ENCODE measurements around the gene PTGES3.

Gene PTGES3

DNA sequence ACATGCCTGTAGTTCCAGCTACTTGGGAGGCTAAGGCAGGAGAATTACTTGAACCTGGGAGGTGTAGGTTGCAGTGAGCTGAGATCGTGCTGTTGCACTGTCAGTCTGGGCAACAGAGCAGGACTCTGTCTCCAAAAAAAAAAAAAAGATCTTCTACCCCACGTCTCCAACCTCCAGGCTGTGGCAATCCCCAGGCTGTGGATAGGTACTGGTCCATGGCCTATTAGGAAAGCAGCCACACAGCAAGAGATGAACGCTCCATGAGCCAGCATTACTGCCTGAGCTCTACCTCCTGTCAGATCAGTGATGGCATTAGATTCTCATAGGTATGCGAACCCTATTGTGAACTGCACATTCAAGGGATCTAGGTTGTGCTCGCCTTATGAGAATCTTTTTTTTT is 6.1 kb upstream of the PTGES3 start:
- no peak overlapping the region for H3K4ac ChIP-seq (ENCODE audit: low read depth in 1 of 2, low read length in 2 of 2)
- no peak overlapping the region for H4K91ac ChIP-seq (ENCODE audit: low read length)
- no peak overlapping the region for H2BK5ac ChIP-seq (ENCODE audit: low read depth, low read length, poor library complexity, severe bottlenecking)
- no peak overlapping the region for H3K9ac ChIP-seq (ENCODE audit: low read length)
- no peaks in the 10 kb centered on the region for H3K79me1 ChIP-seq (replicated peaks; ENCODE audit: low read length, poor library complexity, severe bottlenecking)
- H2BK15ac ChIP-seq (ENCODE audit: low read depth, poor library complexity, severe bottlenecking): no peak overlapping the region
- no peak for DNase-seq
- 95% methylated on average over 5 of the region's 5 CpGs for WGBS
- no peak overlapping the region for H4K8ac ChIP-seq (ENCODE audit: low read length)
- no peak overlapping the region for H2AK5ac ChIP-seq (ENCODE audit: low read length, severe bottlenecking)
- no peak overlapping the region for H2BK120ac ChIP-seq (ENCODE audit: low read depth, low read length)
- H3K23ac ChIP-seq (ENCODE audit: low read length in 2 of 2): no peak overlapping the region
- H3K9me3 ChIP-seq (ENCODE audit: control insufficient read depth, low read length): no peaks in the 10 kb centered on the region
- H2BK12ac ChIP-seq (ENCODE audit: low read length in 2 of 2): no peak overlapping the region
- no peak overlapping the region for H3K14ac ChIP-seq (ENCODE audit: low read length in 2 of 2)
- H3K36me3 ChIP-seq (ENCODE audit: control insufficient read depth in 1 of 2, insufficient read depth in 2 of 2, low read depth in 1 of 2, low read length in 2 of 2): no peaks in the 10 kb centered on the region
- no peaks in the 10 kb centered on the region for H3K27me3 ChIP-seq (ENCODE audit: control insufficient read depth in 1 of 2, insufficient read depth in 1 of 2, low read length in 2 of 2)
- H3K18ac ChIP-seq (ENCODE audit: low read depth in 1 of 2, low read length in 2 of 2): no peak overlapping the region
- H3K4me1 ChIP-seq (ENCODE audit: control insufficient read depth, insufficient read depth, low read depth, low read length): no peaks in the 10 kb centered on the region
- H3K4me3 ChIP-seq (ENCODE audit: insufficient read depth in 1 of 2, low read depth in 1 of 2, low read length in 2 of 2): no peak overlapping the region
- H3K4me2 ChIP-seq (ENCODE audit: low read length, poor library complexity, severe bottlenecking): no peak overlapping the region
- H2AFZ ChIP-seq (ENCODE audit: low read depth, low read length): no peak overlapping the region
- no peak overlapping the region for H3K27ac ChIP-seq (ENCODE audit: low read length, poor library complexity, severe bottlenecking)

DNA sequence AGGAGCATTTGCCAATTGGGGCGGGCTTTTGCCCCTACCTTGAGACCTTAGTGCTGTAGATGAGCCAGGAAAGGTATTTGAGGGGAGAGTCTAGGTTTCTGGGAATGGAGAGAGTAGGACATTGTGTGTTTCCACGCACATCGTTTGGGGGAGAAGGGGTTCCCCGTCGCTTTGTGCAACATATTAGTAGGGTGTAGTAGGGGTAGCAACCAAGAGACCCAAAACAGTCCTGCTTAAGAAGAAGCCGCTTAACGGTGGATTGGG is 694 bp upstream of the PTGES3 start:
- H3K9ac ChIP-seq (ENCODE audit: low read length): peak overlapping the region; percentile 99
- H3K36me3 ChIP-seq (ENCODE audit: control insufficient read depth in 1 of 2, insufficient read depth in 2 of 2, low read depth in 1 of 2, low read length in 2 of 2): no peaks in the 10 kb centered on the region
- H3K27ac ChIP-seq (ENCODE audit: low read length, poor library complexity, severe bottlenecking): peak overlapping the region; percentile 99
- peak overlapping the region; percentile 15 to 75 for H3K4ac ChIP-seq (ENCODE audit: low read depth in 1 of 2, low read length in 2 of 2)
- WGBS: under 1% methylated on average over 7 of the region's 7 CpGs
- H4K8ac ChIP-seq (ENCODE audit: low read length): peak overlapping the region; percentile 70
- H3K4me1 ChIP-seq (ENCODE audit: control insufficient read depth, insufficient read depth, low read depth, low read length): peaks cover 2% of the 10 kb centered on the region
- no peaks in the 10 kb centered on the region for H3K27me3 ChIP-seq (ENCODE audit: control insufficient read depth in 1 of 2, insufficient read depth in 1 of 2, low read length in 2 of 2)
- H3K14ac ChIP-seq (ENCODE audit: low read length in 2 of 2): no peak overlapping the region
- peak overlapping the region; percentile 23 for H2AK5ac ChIP-seq (ENCODE audit: low read length, severe bottlenecking)
- peak overlapping the region; percentile 50 for H2BK120ac ChIP-seq (ENCODE audit: low read depth, low read length)
- peak overlapping the region; percentile 22 for H2BK5ac ChIP-seq (ENCODE audit: low read depth, low read length, poor library complexity, severe bottlenecking)
- peak overlapping the region; percentile 36 for H2AFZ ChIP-seq (ENCODE audit: low read depth, low read length)
- H3K18ac ChIP-seq (ENCODE audit: low read depth in 1 of 2, low read length in 2 of 2): peak overlapping the region; percentile 82 to 83
- H3K9me3 ChIP-seq (ENCODE audit: control insufficient read depth, low read length): no peaks in the 10 kb centered on the region
- peak overlapping the region; percentile 65 for H4K91ac ChIP-seq (ENCODE audit: low read length)
- H2BK15ac ChIP-seq (ENCODE audit: low read depth, poor library complexity, severe bottlenecking): no peak overlapping the region
- H3K4me3 ChIP-seq (ENCODE audit: insufficient read depth in 1 of 2, low read depth in 1 of 2, low read length in 2 of 2): peak overlapping the region; percentile 34 to 90
- no peaks in the 10 kb centered on the region for H3K79me1 ChIP-seq (replicated peaks; ENCODE audit: low read length, poor library complexity, severe bottlenecking)
- H3K4me2 ChIP-seq (ENCODE audit: low read length, poor library complexity, severe bottlenecking): peak overlapping the region; percentile 68
- H3K23ac ChIP-seq (ENCODE audit: low read length in 2 of 2): no peak overlapping the region
- DNase-seq: no peak
- peak overlapping the region in 1 of 2 experiments; percentile 69 for H2BK12ac ChIP-seq (ENCODE audit: low read length in 2 of 2)

DNA sequence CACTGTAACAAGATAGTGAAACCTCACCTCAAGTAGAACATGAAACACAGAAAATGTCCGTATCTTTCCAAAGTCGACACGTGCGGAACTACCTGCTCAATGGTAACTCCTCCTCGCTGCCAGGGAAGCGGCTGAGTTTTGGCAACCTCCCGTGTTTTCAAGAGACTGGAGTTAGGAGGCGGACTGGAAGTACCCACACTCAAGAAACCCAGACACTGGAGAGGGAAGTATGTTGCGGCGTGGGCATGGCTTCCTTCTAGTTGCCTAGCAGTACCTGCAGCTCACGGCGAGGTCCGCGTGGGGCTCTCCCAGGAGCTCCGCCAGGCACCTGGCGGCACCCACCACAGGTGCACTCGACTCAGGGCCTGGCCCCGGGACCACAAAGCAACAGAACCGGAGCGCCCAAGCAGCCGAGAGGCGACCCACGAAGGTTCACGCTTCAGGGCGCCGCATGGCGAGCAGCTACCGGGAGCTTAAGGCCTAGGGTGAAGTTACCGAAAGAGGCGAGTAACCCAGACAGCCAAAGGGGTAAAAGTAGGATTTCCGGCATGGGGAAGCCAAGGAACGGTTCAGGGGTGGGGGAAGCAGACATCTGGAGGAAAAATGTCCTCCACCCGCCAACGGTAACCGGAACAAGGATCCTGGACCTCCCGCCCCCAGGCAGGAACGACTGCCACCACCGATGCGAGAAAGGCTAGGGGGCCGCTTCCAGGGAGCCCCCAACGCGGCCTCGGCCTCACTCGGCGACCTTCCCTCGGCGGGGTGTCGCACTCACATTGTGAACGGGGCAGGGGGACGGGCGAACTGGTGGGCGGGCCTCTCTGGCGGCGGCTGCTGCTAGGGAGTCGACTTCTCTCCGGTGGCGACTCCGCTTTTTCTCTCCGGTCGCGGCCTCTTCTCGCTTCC is 608 bp downstream of the PTGES3 start:
- Histone ChIP-seq H3K4me3 (ENCODE audit: insufficient read depth in 1 of 2, low read depth in 1 of 2, low read length in 2 of 2) (peak overlapping the region; percentile 82 to 99), H3K27ac (ENCODE audit: low read length, poor library complexity, severe bottlenecking) (peak overlapping the region; percentile 82), H4K8ac (ENCODE audit: low read length) (peak overlapping the region; percentile 74), H2AFZ (ENCODE audit: low read depth, low read length) (peak overlapping the region; percentile 36), H3K4me2 (ENCODE audit: low read length, poor library complexity, severe bottlenecking) (peak overlapping the region; percentile 38), H3K23ac (ENCODE audit: low read length in 2 of 2) (peak overlapping the region in 1 of 2 experiments; percentile 90), H2BK15ac (ENCODE audit: low read depth, poor library complexity, severe bottlenecking) (peak overlapping the region; percentile 90), H2BK5ac (ENCODE audit: low read depth, low read length, poor library complexity, severe bottlenecking) (peak overlapping the region; percentile 57), H3K18ac (ENCODE audit: low read depth in 1 of 2, low read length in 2 of 2) (peak overlapping the region; percentile 93 to 94), H3K79me1 (replicated peaks; ENCODE audit: low read length, poor library complexity, severe bottlenecking) (no peaks in the 10 kb centered on the region), H3K36me3 (ENCODE audit: control insufficient read depth in 1 of 2, insufficient read depth in 2 of 2, low read depth in 1 of 2, low read length in 2 of 2) (peaks cover 0 to 8% of the 10 kb centered on the region in 2 experiments), H2BK12ac (ENCODE audit: low read length in 2 of 2) (peak overlapping the region in 1 of 2 experiments; percentile 23), H4K91ac (ENCODE audit: low read length) (peak overlapping the region; percentile 12), H2BK120ac (ENCODE audit: low read depth, low read length) (peak overlapping the region; percentile 87), H3K27me3 (ENCODE audit: control insufficient read depth in 1 of 2, insufficient read depth in 1 of 2, low read length in 2 of 2) (no peaks in the 10 kb centered on the region), H3K9ac (ENCODE audit: low read length) (peak overlapping the region; percentile 99), H3K14ac (ENCODE audit: low read length in 2 of 2) (peak overlapping the region in 1 of 2 experiments; percentile 92), H3K9me3 (ENCODE audit: control insufficient read depth, low read length) (no peaks in the 10 kb centered on the region), H3K4ac (ENCODE audit: low read depth in 1 of 2, low read length in 2 of 2) (peak overlapping the region; percentile 29 to 96), H2AK5ac (ENCODE audit: low read length, severe bottlenecking) (peak overlapping the region; percentile 27), H3K4me1 (ENCODE audit: control insufficient read depth, insufficient read depth, low read depth, low read length) (peaks cover 6% of the 10 kb centered on the region)
- DNase-seq: peak; percentile 62
- WGBS: under 1% methylated on average over 62 of the region's 62 CpGs

DNA sequence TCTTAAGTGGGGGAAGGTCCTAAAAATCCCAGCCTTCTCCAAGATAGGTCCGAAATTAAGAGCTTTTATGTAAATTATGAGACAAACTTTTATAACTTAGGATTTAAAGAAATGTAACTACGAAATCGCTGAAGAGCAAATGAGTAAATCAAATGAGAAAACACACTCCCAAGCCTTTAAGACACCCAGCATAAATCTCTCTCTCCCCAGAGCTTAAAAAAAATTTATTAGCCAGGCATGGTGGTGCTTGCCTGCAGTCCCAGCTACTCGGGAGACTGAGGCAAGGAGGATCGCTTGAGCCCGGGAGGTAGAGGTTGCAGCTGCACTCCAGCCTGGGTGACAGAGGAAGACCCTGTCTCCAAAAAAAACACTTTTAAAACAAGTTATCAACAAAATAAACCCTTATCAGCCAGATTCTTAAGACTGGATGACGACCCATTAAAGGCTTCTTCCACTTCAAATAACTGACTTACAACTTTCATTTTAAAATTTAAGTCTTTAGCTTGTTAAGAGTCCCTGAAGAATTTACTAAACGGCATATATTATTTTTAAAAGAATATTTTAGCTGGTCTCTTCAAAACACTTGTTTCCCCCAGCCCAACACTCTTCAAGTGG is 3.2 kb downstream of the PTGES3 start:
- H3K18ac ChIP-seq (ENCODE audit: low read depth in 1 of 2, low read length in 2 of 2): no peak overlapping the region
- no peak overlapping the region for H3K14ac ChIP-seq (ENCODE audit: low read length in 2 of 2)
- H4K91ac ChIP-seq (ENCODE audit: low read length): no peak overlapping the region
- H3K4me1 ChIP-seq (ENCODE audit: control insufficient read depth, insufficient read depth, low read depth, low read length): peaks cover 7% of the 10 kb centered on the region
- peak overlapping the region in 1 of 2 experiments; percentile 99 for H3K4me3 ChIP-seq (ENCODE audit: insufficient read depth in 1 of 2, low read depth in 1 of 2, low read length in 2 of 2)
- 72% methylated on average over 6 of the region's 8 CpGs for WGBS
- peak overlapping the region; percentile 23 for H3K4me2 ChIP-seq (ENCODE audit: low read length, poor library complexity, severe bottlenecking)
- no peak overlapping the region for H2BK12ac ChIP-seq (ENCODE audit: low read length in 2 of 2)
- no peak overlapping the region for H3K4ac ChIP-seq (ENCODE audit: low read depth in 1 of 2, low read length in 2 of 2)
- H2BK5ac ChIP-seq (ENCODE audit: low read depth, low read length, poor library complexity, severe bottlenecking): no peak overlapping the region
- H3K36me3 ChIP-seq (ENCODE audit: control insufficient read depth in 1 of 2, insufficient read depth in 2 of 2, low read depth in 1 of 2, low read length in 2 of 2): peaks cover 8 to 20% of the 10 kb centered on the region in 2 experiments
- H2AK5ac ChIP-seq (ENCODE audit: low read length, severe bottlenecking): no peak overlapping the region
- H3K9ac ChIP-seq (ENCODE audit: low read length): peak overlapping the region; percentile 89
- H3K9me3 ChIP-seq (ENCODE audit: control insufficient read depth, low read length): no peaks in the 10 kb centered on the region
- peak; percentile 26 for DNase-seq
- no peak overlapping the region for H3K23ac ChIP-seq (ENCODE audit: low read length in 2 of 2)
- H3K27me3 ChIP-seq (ENCODE audit: control insufficient read depth in 1 of 2, insufficient read depth in 1 of 2, low read length in 2 of 2): no peaks in the 10 kb centered on the region
- H3K27ac ChIP-seq (ENCODE audit: low read length, poor library complexity, severe bottlenecking): no peak overlapping the region
- H3K79me1 ChIP-seq (replicated peaks; ENCODE audit: low read length, poor library complexity, severe bottlenecking): no peaks in the 10 kb centered on the region
- H2AFZ ChIP-seq (ENCODE audit: low read depth, low read length): no peak overlapping the region
- H4K8ac ChIP-seq (ENCODE audit: low read length): no peak overlapping the region
- H2BK120ac ChIP-seq (ENCODE audit: low read depth, low read length): no peak overlapping the region
- no peak overlapping the region for H2BK15ac ChIP-seq (ENCODE audit: low read depth, poor library complexity, severe bottlenecking)
